Natural killer cell treated with Interleukin-12 subunit alpha and Interleukin-12 subunit beta and Interleukin-15 and Interleukin-18, amount 100 ng/mL, for 72 hours (primary cell): ENCODE data around the gene TWF2. TPM values are rescaled to one million over a fixed set of nuclear protein-coding genes. Genes with fewer than 3 reads are reported as not detected.
"Not testable (repeated sequence)": the region's sequence is repeated elsewhere in the genome, so short reads cannot be mapped to it uniquely, and the experiment has no call there.

Experiments
- ATAC-seq, 2 donors: fragments of 150-1000 bp; cut with Tn5 transposase in 1 of 2; sonication (Bioruptor Pico), chemical (Tn5 transposase) in 1 of 2; 2 replicates each; pipeline ENCODE4 v1.10.0; 2021
- DNase-seq: peaks from one replicate; pipeline ENCODE4 v3.0.0; 2022; ENCODE audit warnings: low spot score
- H3K27ac Mint-ChIP-seq, 2 donors: 1 replicate in 1 of 2; 2 replicates in 1 of 2; pipeline ENCODE4 v1.8.0; 2022; ENCODE audit warnings: mixed read lengths in 2 of 2, mild to moderate bottlenecking in 1 of 2, moderate library complexity in 1 of 2
- H3K27me3 Mint-ChIP-seq, 2 donors: 1 replicate in 1 of 2; 2 replicates in 1 of 2; pipeline ENCODE4 v1.8.0; 2022; ENCODE audit warnings: mixed read lengths in 2 of 2
- H3K36me3 Mint-ChIP-seq: one replicate; pipeline ENCODE4 v1.8.0; 2022; ENCODE audit warnings: mixed read lengths
- H3K4me1 Mint-ChIP-seq, 2 donors: 1 replicate in 1 of 2; 2 replicates in 1 of 2; pipeline ENCODE4 v1.8.0; 2022; ENCODE audit warnings: low read depth in 2 of 2, mixed read lengths in 2 of 2, mild to moderate bottlenecking in 1 of 2
- H3K4me3 Mint-ChIP-seq: one replicate; pipeline ENCODE4 v1.8.0; 2022; ENCODE audit warnings: mixed read lengths
- H3K9me3 Mint-ChIP-seq: 2 replicates; pipeline ENCODE4 v1.8.0; 2022; ENCODE audit warnings: mixed read lengths
- total RNA-seq, 2 donors: library from RNA; stranded (reverse); gene quantifications; one replicate each; pipeline ENCODE4 v1.2.3, GENCODE V29; 2022

The TWF2 gene
- total RNA-seq, 2 donors from 2014 or later: 90.3 to 117 TPM

- ATAC-seq (no peak), DNase-seq (no peak)
- peaks cover 34% of the 10 kb centered on the region for H3K36me3 Mint-ChIP-seq
- peak overlapping the region; percentile 95 for H3K4me3 Mint-ChIP-seq
- no peaks in the 10 kb centered on the region for H3K9me3 Mint-ChIP-seq
- H3K27ac Mint-ChIP-seq: peak overlapping the region; percentile 75 to 93
- peaks cover 60 to 69% of the 10 kb centered on the region in 2 donors for H3K4me1 Mint-ChIP-seq
- no peaks in the 10 kb centered on the region for H3K27me3 Mint-ChIP-seq
Measured at GRCh38 chr3:52272831-52273230, 33.9 kb upstream of the TWF2 start.

DNA sequence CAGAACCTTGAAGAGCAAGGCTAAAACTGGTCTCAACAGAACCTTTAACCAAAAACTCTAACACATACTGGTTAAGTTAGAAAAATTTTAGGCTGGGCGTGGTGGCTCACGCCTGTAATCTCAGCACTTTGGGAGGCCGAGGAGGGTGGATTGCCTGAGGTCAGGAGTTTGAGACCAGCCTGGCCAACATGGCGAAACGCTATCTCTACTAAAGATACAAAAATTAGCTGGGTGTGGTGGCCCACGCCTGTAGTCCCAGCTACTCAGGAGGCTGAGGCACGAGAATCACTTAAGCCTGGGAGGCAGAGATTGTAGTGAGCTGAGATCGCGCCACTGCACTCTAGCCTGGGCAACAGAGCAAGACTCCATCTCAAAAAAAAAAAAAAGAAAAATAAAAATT lies 33.2 kb upstream of the TWF2 start:
- peaks cover 63 to 72% of the 10 kb centered on the region in 2 donors for H3K4me1 Mint-ChIP-seq
- H3K4me3 Mint-ChIP-seq: peak overlapping the region; percentile 73
- peak overlapping the region; percentile 74 to 93 for H3K27ac Mint-ChIP-seq
- not testable (repeated sequence) for H3K9me3 Mint-ChIP-seq, H3K27me3 Mint-ChIP-seq, DNase-seq, ATAC-seq
- H3K36me3 Mint-ChIP-seq: peaks cover 35% of the 10 kb centered on the region

GRCh38 chr3:52270252-52270754 lies 31.3 kb upstream of the TWF2 start:
- Mint-ChIP-seq H3K27ac (peak overlapping the region; percentile 74 to 93), H3K4me3 (peak overlapping the region; percentile 73), H3K36me3 (peaks cover 35% of the 10 kb centered on the region), H3K27me3 (no peaks in the 10 kb centered on the region), H3K9me3 (no peaks in the 10 kb centered on the region), H3K4me1 (peaks cover 51 to 57% of the 10 kb centered on the region in 2 donors)
- DNase-seq: no peak
- ATAC-seq: no peak

- H3K4me3 Mint-ChIP-seq: peak overlapping the region; percentile 73
- no peak for DNase-seq
- peaks cover 48 to 54% of the 10 kb centered on the region in 2 donors for H3K4me1 Mint-ChIP-seq
- peaks cover 35% of the 10 kb centered on the region for H3K36me3 Mint-ChIP-seq
- H3K9me3 Mint-ChIP-seq: no peaks in the 10 kb centered on the region
- H3K27ac Mint-ChIP-seq: peak overlapping the region; percentile 74 to 93
- no peaks in the 10 kb centered on the region for H3K27me3 Mint-ChIP-seq
- ATAC-seq: no peak
Measured at GRCh38 chr3:52269776-52270175, 30.8 kb upstream of the TWF2 start.

- peak overlapping the region; percentile 74 to 93 for H3K27ac Mint-ChIP-seq
- no peaks in the 10 kb centered on the region for H3K9me3 Mint-ChIP-seq
- H3K36me3 Mint-ChIP-seq: peaks cover 43% of the 10 kb centered on the region
- DNase-seq (no peak), ATAC-seq (no peak)
- H3K4me3 Mint-ChIP-seq: peak overlapping the region; percentile 6
- H3K4me1 Mint-ChIP-seq: peaks cover 49 to 57% of the 10 kb centered on the region in 2 donors
- H3K27me3 Mint-ChIP-seq: no peaks in the 10 kb centered on the region
Measured at GRCh38 chr3:52268036-52268435, 29.1 kb upstream of the TWF2 start.

DNA sequence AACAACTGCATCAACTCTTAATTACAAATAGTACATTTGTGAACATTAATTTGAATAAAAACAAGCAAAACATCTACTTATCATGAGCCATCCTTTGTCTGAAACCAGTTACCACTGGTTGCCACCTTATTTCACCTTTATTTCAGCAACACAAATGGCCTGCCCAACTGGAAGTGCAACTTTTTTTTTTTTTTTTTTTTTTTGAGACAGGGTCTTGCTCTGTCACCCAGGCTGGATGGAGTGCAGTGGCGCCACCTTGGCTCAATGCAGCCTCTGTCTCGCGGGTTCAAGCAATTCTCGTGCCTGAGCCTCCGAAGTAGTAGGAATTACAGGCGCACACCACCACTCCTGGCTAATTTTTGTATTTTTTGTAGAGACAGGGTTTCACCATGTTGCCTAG lies 26.4 kb upstream of the TWF2 start:
- Mint-ChIP-seq H3K4me1 (peaks cover 31 to 37% of the 10 kb centered on the region in 2 donors), H3K36me3 (peaks cover 51% of the 10 kb centered on the region), H3K27me3 (no peaks in the 10 kb centered on the region), H3K27ac (no peak overlapping the region), H3K9me3 (no peaks in the 10 kb centered on the region), H3K4me3 (no peak overlapping the region)
- DNase-seq (no peak), ATAC-seq (no peak)

DNA sequence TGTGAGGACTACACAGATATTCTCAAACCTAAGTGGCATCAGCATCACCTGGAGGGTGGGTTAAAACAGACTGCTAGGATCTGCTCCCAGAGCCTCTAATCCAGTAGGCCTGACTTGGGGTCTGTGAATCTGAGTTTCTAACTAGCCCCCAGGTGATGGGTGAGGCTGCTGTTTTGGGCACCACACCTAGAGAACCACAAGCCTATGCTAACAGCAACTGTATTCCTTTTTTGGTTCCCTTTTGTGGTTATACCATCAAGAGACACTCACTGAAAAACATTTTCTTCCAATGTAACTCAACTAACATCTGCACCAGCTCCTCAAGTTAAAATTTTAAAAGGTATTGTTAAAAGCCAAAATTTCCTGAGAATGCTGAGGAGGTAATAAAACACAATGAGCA lies 23.5 kb upstream of the TWF2 start:
- peaks cover 59% of the 10 kb centered on the region for H3K36me3 Mint-ChIP-seq
- ATAC-seq (no peak), DNase-seq (no peak)
- peaks cover 25 to 29% of the 10 kb centered on the region in 2 donors for H3K4me1 Mint-ChIP-seq
- peak overlapping the region; percentile 7 to 59 for H3K27ac Mint-ChIP-seq
- no peaks in the 10 kb centered on the region for H3K9me3 Mint-ChIP-seq
- H3K27me3 Mint-ChIP-seq: no peaks in the 10 kb centered on the region
- no peak overlapping the region for H3K4me3 Mint-ChIP-seq

DNA sequence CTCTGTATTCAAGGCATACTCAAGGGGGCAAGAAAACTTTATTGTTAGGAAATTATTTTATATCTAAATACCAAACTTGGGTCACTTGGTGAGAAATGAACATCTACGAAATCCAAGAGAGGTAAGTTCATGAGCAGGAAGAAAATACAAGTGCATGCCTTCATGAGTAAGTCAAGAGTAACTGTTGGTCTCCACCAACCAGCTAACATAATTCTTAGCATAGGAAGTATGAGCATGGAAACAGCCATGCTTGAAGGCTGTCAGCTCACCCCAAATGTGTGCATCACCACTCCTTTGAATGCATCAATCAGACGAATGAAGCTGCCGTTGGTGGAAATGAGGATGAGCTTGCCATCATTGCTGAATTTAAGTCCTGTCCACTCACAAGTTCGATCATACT lies 20.5 kb upstream of the TWF2 start:
- Mint-ChIP-seq H3K4me3 (no peak overlapping the region), H3K9me3 (no peaks in the 10 kb centered on the region)
- ATAC-seq: no peak

GRCh38 chr3:52259035-52259434 lies 20.1 kb upstream of the TWF2 start:
- Mint-ChIP-seq H3K4me1 (peaks cover 43 to 48% of the 10 kb centered on the region in 2 donors), H3K27me3 (no peaks in the 10 kb centered on the region), H3K27ac (peak overlapping the region; percentile 47 to 48), H3K9me3 (no peaks in the 10 kb centered on the region), H3K36me3 (peaks cover 58% of the 10 kb centered on the region), H3K4me3 (no peak overlapping the region)
- DNase-seq: no peak
- ATAC-seq: no peak

More for the DNA sequence above, 20.5 kb upstream of the TWF2 start:
- no peak for DNase-seq
- Mint-ChIP-seq H3K36me3 (peaks cover 62% of the 10 kb centered on the region), H3K27me3 (no peaks in the 10 kb centered on the region), H3K27ac (peak overlapping the region in 1 of 2 donors; percentile 48), H3K4me1 (peaks cover 43 to 48% of the 10 kb centered on the region in 2 donors)

- Mint-ChIP-seq H3K27me3 (no peaks in the 10 kb centered on the region), H3K4me1 (peaks cover 44 to 51% of the 10 kb centered on the region in 2 donors), H3K27ac (peak overlapping the region; percentile 47 to 48), H3K4me3 (no peak overlapping the region), H3K9me3 (no peaks in the 10 kb centered on the region), H3K36me3 (peaks cover 51% of the 10 kb centered on the region)
- no peak for ATAC-seq
- DNase-seq: no peak
Measured at GRCh38 chr3:52257911-52258310, 19.0 kb upstream of the TWF2 start.

DNA sequence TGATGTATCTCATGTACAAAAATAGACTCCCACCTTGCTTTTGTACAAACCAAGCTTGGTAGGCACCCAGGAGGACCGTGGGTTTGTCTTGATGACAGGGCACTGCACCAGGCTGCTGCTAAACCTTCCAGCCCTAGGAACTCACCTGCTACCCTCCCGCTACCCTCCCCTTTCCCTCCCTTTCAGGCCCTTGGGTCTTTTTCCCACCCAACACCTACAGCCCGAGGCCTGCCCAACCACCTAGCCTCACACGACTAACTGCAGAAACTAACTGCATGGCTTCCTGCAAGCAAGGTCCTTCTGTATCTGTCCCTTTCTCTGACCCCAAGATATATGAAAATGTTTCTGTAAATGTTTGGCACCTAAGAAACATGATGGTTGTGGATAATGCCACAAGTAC lies 17.7 kb upstream of the TWF2 start:
- Mint-ChIP-seq H3K4me1 (peaks cover 53 to 55% of the 10 kb centered on the region in 2 donors), H3K27ac (peak overlapping the region; percentile 47 to 48), H3K27me3 (no peaks in the 10 kb centered on the region), H3K4me3 (no peak overlapping the region), H3K36me3 (peaks cover 49% of the 10 kb centered on the region), H3K9me3 (no peaks in the 10 kb centered on the region)
- ATAC-seq (no peak), DNase-seq (no peak)

DNA sequence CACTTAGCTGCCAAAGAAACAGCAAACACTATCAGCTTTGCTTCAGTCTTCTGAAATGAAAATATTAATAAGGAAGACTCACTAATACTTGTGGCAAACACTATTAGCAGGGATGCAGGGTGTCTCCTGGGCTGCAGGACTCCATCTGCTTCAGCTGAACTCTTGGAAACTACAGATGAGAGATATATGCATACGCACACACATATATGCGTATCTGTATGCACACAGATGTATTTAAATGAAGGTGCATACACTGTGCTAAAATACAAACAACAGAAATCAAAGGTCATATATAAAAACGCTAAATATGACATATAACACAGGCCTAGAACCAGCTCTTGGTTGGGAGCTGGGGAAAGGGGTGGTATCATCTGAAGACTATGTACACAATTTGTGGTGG lies 17.2 kb upstream of the TWF2 start:
- no peaks in the 10 kb centered on the region for H3K9me3 Mint-ChIP-seq
- DNase-seq (no peak), ATAC-seq (no peak)
- no peaks in the 10 kb centered on the region for H3K27me3 Mint-ChIP-seq
- H3K4me3 Mint-ChIP-seq: no peak overlapping the region
- H3K27ac Mint-ChIP-seq: peak overlapping the region; percentile 67 to 97
- peaks cover 53 to 55% of the 10 kb centered on the region in 2 donors for H3K4me1 Mint-ChIP-seq
- peaks cover 49% of the 10 kb centered on the region for H3K36me3 Mint-ChIP-seq

DNA sequence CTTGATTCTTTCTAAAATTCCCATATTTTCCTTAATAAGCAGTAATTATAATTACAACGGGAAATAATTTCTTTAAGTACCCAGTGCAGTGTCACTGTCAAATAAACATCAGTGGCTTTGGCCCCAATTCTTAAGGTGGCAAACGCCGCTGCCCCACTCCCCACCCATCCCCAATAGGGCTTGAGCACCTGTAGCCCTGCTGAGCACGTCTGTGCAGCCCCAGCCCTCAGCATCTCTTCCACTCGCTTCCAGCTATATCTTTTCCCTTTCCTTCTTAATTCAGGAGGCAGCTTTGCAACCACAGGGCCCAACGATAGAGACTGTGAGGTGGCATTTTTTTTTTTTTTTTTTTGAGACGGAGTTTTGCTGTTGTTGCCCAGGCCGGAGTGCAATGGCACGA lies 15.7 kb upstream of the TWF2 start:
- Mint-ChIP-seq H3K27ac (peak overlapping the region; percentile 97 to 98), H3K4me1 (peaks cover 64% of the 10 kb centered on the region in 2 donors), H3K4me3 (no peak overlapping the region), H3K27me3 (no peaks in the 10 kb centered on the region), H3K36me3 (peaks cover 39% of the 10 kb centered on the region), H3K9me3 (no peaks in the 10 kb centered on the region)
- ATAC-seq: no peak
- DNase-seq: no peak

- Mint-ChIP-seq H3K36me3 (peaks cover 34% of the 10 kb centered on the region), H3K9me3 (no peaks in the 10 kb centered on the region), H3K27ac (peak overlapping the region; percentile 97 to 98), H3K27me3 (no peaks in the 10 kb centered on the region), H3K4me1 (peaks cover 63 to 67% of the 10 kb centered on the region in 2 donors), H3K4me3 (peak overlapping the region; percentile 89)
- ATAC-seq (peak; percentile 98 to 99), DNase-seq (peak; percentile 84)
Measured at GRCh38 chr3:52253314-52254304, 14.7 kb upstream of the TWF2 start.
